Bronchial epithelial cell (primary cell): Measurements from ENCODE around the gene COMMD1. TPM values are rescaled to one million over a fixed set of nuclear protein-coding genes. Genes with fewer than 3 reads are reported as not detected.
"Not testable (repeated sequence)": the region's sequence is repeated elsewhere in the genome, so short reads cannot be mapped to it uniquely, and the experiment has no call there.

Experiments used
- DNase-seq: peaks from one replicate; pipeline ENCODE4 v3.0.0-alpha.2; 2010; ENCODE audit warnings: low read depth
- FAIRE-seq: peaks from 2 replicates; lab custom pipeline; 2011; peaks lifted over from hg19 to GRCh38; lab: Jason Lieb, UNC
- H3K27me3 ChIP-seq: 2 replicates; pipeline ENCODE4 v1.5.1; 2011; ENCODE audit warnings: low read length; ENCODE audit not compliant: control insufficient read depth, insufficient read depth
- H3K36me3 ChIP-seq: 2 replicates; pipeline ENCODE4 v1.5.1; 2011; ENCODE audit warnings: low read length; ENCODE audit not compliant: control insufficient read depth, insufficient read depth
- H3K4me3 ChIP-seq: 2 replicates; pipeline ENCODE4 v1.5.1; 2011; ENCODE audit warnings: mild to moderate bottlenecking, low read depth, low read length, control low read depth
- total RNA-seq: library from RNA; depleted of rRNA; stranded (reverse); fragments of >200 nt; gene quantifications from 2 replicates; pipeline ENCODE4 v1.2.1, GENCODE V29; 2014
- TF ChIP-seq, protein P1 (sequence below): IDR thresholded peaks from 2 replicates; pipeline ENCODE4 v1.5.1; 2011; ENCODE audit warnings: mild to moderate bottlenecking, moderate library complexity, low read length, control low read depth, inconsistent platforms; ENCODE audit not compliant: insufficient read depth, severe bottlenecking

COMMD1 gene
- total RNA-seq, 1 donor from 2014 or later: 30.5 TPM

DNA sequence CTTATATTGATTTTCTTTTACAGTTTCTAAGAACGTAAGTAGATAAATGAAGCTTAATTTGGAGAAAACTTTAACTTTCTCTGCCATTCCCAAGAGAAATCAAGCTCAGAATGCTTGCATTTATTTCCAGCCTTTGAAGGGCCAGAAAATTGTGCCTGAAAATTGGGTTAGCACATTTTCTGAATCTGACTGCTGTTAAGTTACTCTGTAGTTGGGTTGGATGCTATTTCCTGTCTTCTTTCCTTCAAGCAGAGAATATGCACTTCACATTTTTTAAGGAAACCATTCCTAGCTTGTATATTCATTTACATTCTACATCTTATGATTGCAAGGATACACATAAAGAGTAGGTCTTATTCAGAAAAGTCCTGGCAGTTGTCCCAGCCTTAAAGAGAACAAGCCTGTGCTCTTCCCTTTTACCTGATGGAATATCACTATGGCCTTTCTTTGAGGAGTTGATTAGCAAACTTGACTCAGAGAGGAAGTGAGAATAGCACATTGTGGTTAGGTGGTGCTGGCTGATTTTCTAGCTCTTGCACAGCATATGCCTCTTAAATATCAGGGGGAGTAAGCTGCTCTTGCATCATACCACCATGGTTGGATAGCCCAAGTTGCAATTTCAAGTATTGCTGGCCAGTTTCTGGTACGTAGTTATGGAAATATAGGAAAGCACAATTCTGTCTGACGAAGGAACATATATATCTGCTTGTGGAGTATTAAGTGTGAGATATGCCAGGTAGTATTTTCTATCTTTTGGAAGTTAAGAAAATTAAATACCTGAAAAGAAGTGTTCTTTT lies 133.7 kb downstream of the COMMD1 start:
- TF ChIP-seq, protein P1, sequence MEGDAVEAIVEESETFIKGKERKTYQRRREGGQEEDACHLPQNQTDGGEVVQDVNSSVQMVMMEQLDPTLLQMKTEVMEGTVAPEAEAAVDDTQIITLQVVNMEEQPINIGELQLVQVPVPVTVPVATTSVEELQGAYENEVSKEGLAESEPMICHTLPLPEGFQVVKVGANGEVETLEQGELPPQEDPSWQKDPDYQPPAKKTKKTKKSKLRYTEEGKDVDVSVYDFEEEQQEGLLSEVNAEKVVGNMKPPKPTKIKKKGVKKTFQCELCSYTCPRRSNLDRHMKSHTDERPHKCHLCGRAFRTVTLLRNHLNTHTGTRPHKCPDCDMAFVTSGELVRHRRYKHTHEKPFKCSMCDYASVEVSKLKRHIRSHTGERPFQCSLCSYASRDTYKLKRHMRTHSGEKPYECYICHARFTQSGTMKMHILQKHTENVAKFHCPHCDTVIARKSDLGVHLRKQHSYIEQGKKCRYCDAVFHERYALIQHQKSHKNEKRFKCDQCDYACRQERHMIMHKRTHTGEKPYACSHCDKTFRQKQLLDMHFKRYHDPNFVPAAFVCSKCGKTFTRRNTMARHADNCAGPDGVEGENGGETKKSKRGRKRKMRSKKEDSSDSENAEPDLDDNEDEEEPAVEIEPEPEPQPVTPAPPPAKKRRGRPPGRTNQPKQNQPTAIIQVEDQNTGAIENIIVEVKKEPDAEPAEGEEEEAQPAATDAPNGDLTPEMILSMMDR: no peak
- peak; percentile 96 for DNase-seq

DNA sequence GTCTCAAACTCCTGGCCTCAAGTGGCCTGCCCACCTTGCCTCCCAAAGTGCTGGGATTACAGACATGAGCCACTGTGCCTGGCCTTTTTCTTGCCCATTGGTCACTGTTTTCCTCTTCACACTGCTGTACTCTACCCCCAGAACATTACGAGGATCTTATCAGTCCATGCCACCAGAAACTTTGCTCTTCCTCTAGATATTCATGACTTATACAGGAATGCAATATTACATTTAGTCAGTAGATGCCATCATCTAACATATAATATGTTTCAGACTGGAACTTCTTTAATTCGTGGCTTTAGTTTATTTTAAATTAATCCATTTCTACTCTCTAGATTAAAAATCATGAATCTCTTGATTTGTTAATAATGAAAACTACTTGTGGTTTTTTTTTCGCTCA lies 135.5 kb downstream of the COMMD1 start:
- H3K27me3 ChIP-seq: no peaks in the 10 kb centered on the region
- DNase-seq (no peak), FAIRE-seq (no peak)
- no peaks in the 10 kb centered on the region for H3K36me3 ChIP-seq
- TF ChIP-seq, protein P1: no peak
- no peak overlapping the region for H3K4me3 ChIP-seq

More for the DNA sequence above, 133.7 kb downstream of the COMMD1 start:
- Histone ChIP-seq H3K4me3 (no peak overlapping the region), H3K36me3 (no peaks in the 10 kb centered on the region), H3K27me3 (no peaks in the 10 kb centered on the region)
- FAIRE-seq: peak; percentile 58

DNA sequence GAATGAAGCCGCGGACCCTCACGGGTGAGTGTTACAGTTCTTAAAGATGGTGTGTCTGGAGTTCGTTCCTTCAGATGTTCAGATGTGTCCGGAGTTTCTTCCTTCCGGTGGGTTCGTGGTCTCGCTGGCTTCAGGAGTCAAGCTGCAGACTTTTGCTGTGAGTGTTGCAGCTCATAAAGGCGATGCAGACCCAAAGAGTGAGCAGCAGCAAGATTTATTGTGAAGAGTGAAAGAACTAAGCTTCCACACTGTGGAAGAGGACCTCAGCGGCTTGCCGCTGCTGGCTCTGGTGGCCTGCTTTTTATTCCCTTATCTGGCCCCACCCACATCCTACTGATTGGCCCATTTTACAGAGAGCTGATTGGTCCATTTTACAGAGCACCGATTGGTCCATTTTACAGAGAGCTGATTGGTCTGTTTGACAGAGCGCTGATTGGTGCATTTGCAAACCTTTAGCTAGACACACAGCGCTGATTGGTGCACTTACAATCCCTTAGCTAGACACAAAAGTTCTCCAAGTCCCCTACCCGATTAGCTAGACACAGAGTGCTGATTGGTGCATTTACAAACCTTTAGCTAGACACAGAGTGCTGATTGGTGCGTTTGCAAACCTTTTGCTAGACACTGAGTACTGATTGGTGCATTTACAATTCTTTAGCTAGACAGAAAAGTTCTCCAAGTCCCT lies 136.4 kb downstream of the COMMD1 start:
- not testable (repeated sequence) for FAIRE-seq, H3K4me3 ChIP-seq, H3K36me3 ChIP-seq, H3K27me3 ChIP-seq, DNase-seq

DNA sequence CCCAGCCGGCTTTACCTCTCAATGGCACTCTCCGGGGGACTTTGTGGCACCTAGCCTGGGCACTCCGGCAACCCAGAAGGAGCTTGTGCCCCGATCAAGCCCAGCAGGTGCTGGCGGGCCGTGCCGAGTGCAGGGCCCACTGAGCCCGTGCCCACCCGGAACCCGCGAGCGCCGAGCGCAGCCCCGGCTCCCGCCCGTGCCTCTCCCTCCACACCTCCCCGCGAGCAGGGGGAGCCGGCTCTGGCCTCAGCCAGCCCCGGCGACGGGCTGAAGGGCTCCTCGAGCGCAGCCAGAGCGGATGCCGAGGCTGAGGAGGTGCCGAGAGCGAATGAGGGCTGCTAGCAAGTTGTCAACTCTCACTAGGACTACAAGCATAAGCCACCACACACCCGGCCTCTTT lies 136.9 kb downstream of the COMMD1 start:
- DNase-seq: no peak
- Histone ChIP-seq H3K27me3 (no peaks in the 10 kb centered on the region), H3K36me3 (no peaks in the 10 kb centered on the region), H3K4me3 (no peak overlapping the region)
- TF ChIP-seq, protein P1: no peak
- FAIRE-seq: no peak

DNA sequence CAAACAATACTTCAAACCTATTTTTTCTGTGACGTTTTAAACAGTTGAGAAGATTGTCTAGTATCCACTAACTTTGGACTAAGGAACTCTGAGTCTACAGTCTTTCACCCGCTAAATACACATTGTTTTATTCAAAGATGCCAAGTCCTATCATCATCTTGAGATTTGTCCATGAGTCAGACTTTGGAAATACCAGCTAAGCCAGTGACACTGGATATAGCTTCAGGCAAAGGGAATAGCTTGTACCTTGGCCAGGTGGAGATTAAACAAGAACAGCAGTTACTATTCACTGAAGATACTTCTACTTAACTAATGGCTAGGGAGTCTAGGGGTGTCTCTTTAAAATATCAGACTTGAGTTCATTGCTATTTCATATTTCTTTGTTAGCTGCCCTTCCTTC lies 137.5 kb downstream of the COMMD1 start:
- DNase-seq: peak; percentile 96
- no peak for FAIRE-seq

More for the DNA sequence above, 137.5 kb downstream of the COMMD1 start:
- Histone ChIP-seq H3K4me3 (no peak overlapping the region), H3K36me3 (no peaks in the 10 kb centered on the region), H3K27me3 (no peaks in the 10 kb centered on the region)
- TF ChIP-seq, protein P1: no peak
